ENCODE data around the gene FGD6.

The FGD6 gene

GRCh38 chr12:95085612-95086011, 131.7 kb downstream of the FGD6 start:
- no peak for DNase-seq (ENCODE audit: low read depth in 2 of 2)

GRCh38 chr12:95083938-95084337, 133.3 kb downstream of the FGD6 start:
- no peak for DNase-seq (ENCODE audit: low read depth in 2 of 2)

- no peak for DNase-seq (ENCODE audit: low read depth in 2 of 2)
Measured at GRCh38 chr12:95083471-95083870, 133.8 kb downstream of the FGD6 start.

- DNase-seq (ENCODE audit: low read depth in 2 of 2), result no peak
Measured at GRCh38 chr12:95077341-95077740, 139.9 kb downstream of the FGD6 start.

- no peak for DNase-seq (ENCODE audit: low read depth in 2 of 2)
Measured at GRCh38 chr12:95074766-95075165, 142.5 kb downstream of the FGD6 start.

GRCh38 chr12:95073698-95074520, 143.4 kb downstream of the FGD6 start:
- DNase-seq (ENCODE audit: low read depth in 2 of 2), result no peak

- peak; percentile 82 to 85 for DNase-seq (ENCODE audit: low read depth in 2 of 2)
Measured at GRCh38 chr12:95072900-95073697, 144.2 kb downstream of the FGD6 start, which contains the start of gene NR2C1. NR2C1 (minus strand) TSS chr12:95073618; CDS start chr12:95067384, 6,234 bp downstream.

GRCh38 chr12:95070378-95070777, 146.9 kb downstream of the FGD6 start:
- no peak for DNase-seq (ENCODE audit: low read depth in 2 of 2)

GRCh38 chr12:95066091-95066855, 151.0 kb downstream of the FGD6 start:
- DNase-seq (ENCODE audit: low read depth in 2 of 2), result no peak

- no peak for DNase-seq (ENCODE audit: low read depth in 2 of 2)
Measured at GRCh38 chr12:95060951-95061350, 156.3 kb downstream of the FGD6 start.

- no peak for DNase-seq (ENCODE audit: low read depth in 2 of 2)
Measured at GRCh38 chr12:95059984-95060383, 157.3 kb downstream of the FGD6 start.

GRCh38 chr12:95057424-95057823, 159.8 kb downstream of the FGD6 start:
- DNase-seq (ENCODE audit: low read depth in 2 of 2), result no peak

GRCh38 chr12:95055057-95055456, 162.2 kb downstream of the FGD6 start:
- DNase-seq (ENCODE audit: low read depth in 2 of 2), result no peak

GRCh38 chr12:95054206-95054605, 163.1 kb downstream of the FGD6 start:
- no peak for DNase-seq (ENCODE audit: low read depth in 2 of 2)

- no peak for DNase-seq (ENCODE audit: low read depth in 2 of 2)
Measured at GRCh38 chr12:95051241-95051640, 166.0 kb downstream of the FGD6 start.

- no peak for DNase-seq (ENCODE audit: low read depth in 2 of 2)
Measured at GRCh38 chr12:95037906-95038305, 179.4 kb downstream of the FGD6 start.

GRCh38 chr12:95034750-95035149, 182.5 kb downstream of the FGD6 start:
- no peak for DNase-seq (ENCODE audit: low read depth in 2 of 2)

Data from activated CD4-positive, alpha-beta T cell treated with anti-CD3 and anti-CD28 coated beads for 24 hours (primary cell).